Naive thymus-derived CD4-positive, alpha-beta T cell (primary cell): Measurements from ENCODE around the gene SBNO1. TPM values are rescaled to one million over a fixed set of nuclear protein-coding genes. Genes with fewer than 3 reads are reported as not detected.
"Not testable (repeated sequence)": the region's sequence is repeated elsewhere in the genome, so short reads cannot be mapped to it uniquely, and the experiment has no call there.

Experiments used
- ATAC-seq: fragments of 150-1000 bp; cut with Tn5 transposase; 2 replicates; pipeline ENCODE4 v1.10.0; 2021; ENCODE audit warnings: mild to moderate bottlenecking, moderate library complexity
- CTCF ChIA-PET: fragments of 350-600 bp; sonication (Branson Sonifier 250); formaldehyde crosslinking; loops from one replicate; lab custom pipeline; 2021; ENCODE audit warnings: antibody characterized with exemption; lab: Charles Lee
- POLR2A ChIA-PET: fragments of 350-600 bp; sonication (Branson Sonifier 250); formaldehyde crosslinking; loops from one replicate; lab custom pipeline; 2021; ENCODE audit warnings: antibody characterized with exemption, inconsistent platforms; lab: Charles Lee
- DNase-seq, 9 donors: peaks; one replicate each; pipeline versions ENCODE4 v3.0.0 to v3.0.0-alpha.2; 2020 to 2022; ENCODE audit warnings: mixed read lengths in 1 of 9
- H3K27ac ChIP-seq: one replicate; pipeline ENCODE4 v1.7.0; 2013; ENCODE audit warnings: mild to moderate bottlenecking, low read depth, low read length, moderate library complexity
- H3K27me3 ChIP-seq, 2 donors: one replicate each; pipeline ENCODE4 v1.7.0; 2013; ENCODE audit warnings: low read length in 2 of 2, mild to moderate bottlenecking in 2 of 2, moderate library complexity in 2 of 2; ENCODE audit not compliant: control insufficient read depth in 2 of 2, insufficient read depth in 2 of 2
- H3K36me3 ChIP-seq, 3 experiments: 1 replicate in 2 of 3; 2 replicates in 1 of 3; pipeline ENCODE4 v1.7.0; 2013; ENCODE audit warnings: low read length in 3 of 3, mild to moderate bottlenecking in 3 of 3, moderate library complexity in 1 of 3; ENCODE audit not compliant: insufficient read depth in 3 of 3, control insufficient read depth in 2 of 3
- H3K4me1 ChIP-seq, 2 donors: one replicate each; pipeline ENCODE4 v1.7.0; 2013; ENCODE audit warnings: low read length in 2 of 2, mild to moderate bottlenecking in 2 of 2, moderate library complexity in 1 of 2; ENCODE audit not compliant: control insufficient read depth in 2 of 2, insufficient read depth in 2 of 2
- H3K4me3 ChIP-seq: 2 replicates; pipeline ENCODE4 v1.7.0; 2013; ENCODE audit warnings: mild to moderate bottlenecking, low read length
- H3K9me3 ChIP-seq, 3 experiments: 1 replicate in 2 of 3; 2 replicates in 1 of 3; pipeline ENCODE4 v1.7.0; 2013; ENCODE audit warnings: low read length in 3 of 3; ENCODE audit not compliant: control insufficient read depth in 2 of 3
- H3K27ac Mint-ChIP-seq, 9 donors: one replicate each; pipeline ENCODE4 v1.8.0; 2020 to 2022; ENCODE audit warnings: mixed read lengths in 9 of 9, mild to moderate bottlenecking in 8 of 9, moderate library complexity in 5 of 9, inconsistent platforms in 2 of 9
- H3K27me3 Mint-ChIP-seq, 5 donors: one replicate each; pipeline ENCODE4 v1.8.0; 2021 to 2022; ENCODE audit warnings: mixed read lengths in 5 of 5, mild to moderate bottlenecking in 1 of 5
- H3K36me3 Mint-ChIP-seq, 5 donors: one replicate each; pipeline ENCODE4 v1.8.0; 2020 to 2022; ENCODE audit warnings: mixed read lengths in 5 of 5, mild to moderate bottlenecking in 3 of 5, inconsistent platforms in 1 of 5
- H3K4me1 Mint-ChIP-seq, 7 donors: one replicate each; pipeline ENCODE4 v1.8.0; 2020 to 2022; ENCODE audit warnings: mixed read lengths in 7 of 7, mild to moderate bottlenecking in 3 of 7, inconsistent platforms in 1 of 7
- H3K4me3 Mint-ChIP-seq, 10 donors: one replicate each; pipeline ENCODE4 v1.8.0; 2020 to 2022; ENCODE audit warnings: mild to moderate bottlenecking in 10 of 10, mixed read lengths in 10 of 10, moderate library complexity in 6 of 10, inconsistent platforms in 2 of 10
- H3K9me3 Mint-ChIP-seq, 11 donors: one replicate each; pipeline ENCODE4 v1.8.0; 2020 to 2022; ENCODE audit warnings: mixed read lengths in 11 of 11, mild to moderate bottlenecking in 4 of 11, inconsistent platforms in 1 of 11, moderate library complexity in 1 of 11
- intact Hi-C, 2 donors: fragments of 100-400 bp; cut with micrococcal nuclease; formaldehyde crosslinking; loops; one replicate each; pipeline ENCODE4 v1.15.1; 2023
- polyA plus RNA-seq, 2 donors: library from polyadenylated mRNA; unstranded; fragments of 300-500 nt; fragmentation: Illumina TruSeq; gene quantifications; one replicate each; pipeline ENCODE4 v1.2.3, GENCODE V29; 2021
- total RNA-seq, 6 experiments: library from RNA in 5 of 6; stranded (reverse) in 5 of 6; gene quantifications; 1 replicate in 5 of 6; 2 replicates in 1 of 6; pipeline ENCODE4 v1.2.3 and lab custom pipeline; 2021 to 2026

SBNO1 gene
- total and polyA plus RNA-seq, 7 experiments from 2014 or later = 30.1 to 49.9 (median 34.0) TPM

DNA sequence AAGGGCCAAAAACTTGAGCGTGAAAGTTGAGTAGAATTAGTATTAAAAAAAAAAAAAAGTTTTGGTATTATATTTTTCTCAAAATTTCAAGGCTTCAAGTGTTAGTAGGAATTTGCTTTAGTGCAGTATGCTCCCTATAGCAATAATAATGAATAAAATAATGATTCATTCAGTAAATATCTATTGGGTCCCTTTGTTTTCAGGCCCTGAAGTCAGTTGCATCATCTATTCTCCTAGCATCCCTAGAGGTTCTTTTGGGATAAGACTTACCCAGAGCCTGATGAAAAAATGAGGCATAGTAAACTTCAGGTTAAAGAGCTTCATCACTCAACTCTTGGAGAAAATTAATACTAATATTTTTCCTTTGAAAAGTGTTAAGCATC, 20.3 kb upstream of the SBNO1 start:
- DNase-seq (no peak), ATAC-seq (no peak)
- Mint-ChIP-seq H3K4me1 (peaks cover 2 to 31% (median 26%) of the 10 kb centered on the region in 7 donors), H3K36me3 (no peaks in the 10 kb centered on the region), H3K4me3 (peak overlapping the region; percentile 87 to 96 (median 90)), H3K9me3 (no peaks in the 10 kb centered on the region), H3K27me3 (no peaks in the 10 kb centered on the region), H3K27ac (peak overlapping the region in 2 of 9 donors; percentile 76 to 87)
- Histone ChIP-seq H3K4me1 (peaks cover 11 to 12% of the 10 kb centered on the region in 2 donors), H3K4me3 (peak overlapping the region; percentile 77), H3K36me3 (no peaks in the 10 kb centered on the region), H3K27ac (no peak overlapping the region), H3K27me3 (no peaks in the 10 kb centered on the region), H3K9me3 (no peaks in the 10 kb centered on the region)
- POLR2A ChIA-PET = interaction anchor here (0.9 to 2.1 kb wide), 4 partner anchors 20 to 199 kb away, joined by 4 to 20 read pairs (median 8); partner anchors contain the start of genes SBNO1, SNRNP35 and TMED2
- intact Hi-C loops = loop anchor here (1.0 to 5.0 kb wide), 8 partner anchors 20 to 247 kb away; partner anchors contain the start of genes RILPL2 (in 2 of the 2), TMED2 (in 2 of the 2), DDX55 (in 1 of the 2) and EIF2B1 (in 1 of the 2)
- CTCF ChIA-PET = interaction anchor here (1.4 kb wide), 1 partner anchor 20 kb away, joined by 3 read pairs; the partner anchor contains the start of gene SBNO1

DNA sequence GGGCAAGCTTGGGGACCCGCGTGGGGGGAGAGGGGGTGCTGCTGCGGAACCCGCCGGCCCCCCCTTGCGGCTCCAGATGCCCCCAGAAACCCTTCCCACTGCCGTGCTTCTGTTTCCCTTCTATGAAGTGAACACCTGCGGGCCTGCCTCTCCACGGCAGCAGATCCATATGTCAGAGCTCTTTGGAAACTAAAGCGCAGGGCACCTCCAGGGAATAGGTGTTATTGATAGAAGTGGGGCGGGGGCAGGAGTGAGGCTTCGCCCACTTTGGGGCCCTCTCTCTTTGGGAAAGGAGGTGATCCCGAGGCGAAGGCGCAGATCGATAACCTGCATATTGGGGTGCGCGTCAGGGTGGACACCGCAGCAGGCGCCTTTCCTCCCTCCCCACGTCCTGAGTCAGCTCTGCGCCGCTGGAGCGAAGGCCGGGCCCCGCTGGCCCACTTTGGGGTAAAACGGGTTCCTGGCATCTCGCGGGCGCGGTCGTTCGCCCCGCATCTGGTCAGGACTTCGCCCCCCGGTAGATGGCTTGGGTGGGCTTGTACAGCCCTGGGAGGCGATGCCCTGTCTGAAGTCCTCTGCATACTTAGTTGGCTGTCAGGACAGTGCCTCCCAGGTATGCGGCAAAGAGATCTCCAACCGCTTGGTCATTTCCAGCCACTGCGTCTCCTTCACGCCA, 19.8 kb upstream of the SBNO1 start:
- Histone ChIP-seq H3K36me3 (no peaks in the 10 kb centered on the region), H3K9me3 (no peaks in the 10 kb centered on the region), H3K4me1 (peaks cover 9 to 11% of the 10 kb centered on the region in 2 donors), H3K4me3 (peak overlapping the region; percentile 77), H3K27ac (peak overlapping the region; percentile 67), H3K27me3 (no peaks in the 10 kb centered on the region)
- Mint-ChIP-seq H3K4me1 (peaks cover 0 to 29% (median 23%) of the 10 kb centered on the region in 7 donors), H3K9me3 (no peaks in the 10 kb centered on the region), H3K27ac (peak overlapping the region in 7 of 9 donors; percentile 56 to 87 (median 74)), H3K36me3 (no peaks in the 10 kb centered on the region), H3K27me3 (no peaks in the 10 kb centered on the region), H3K4me3 (peak overlapping the region; percentile 87 to 96 (median 90))
- ChIA-PET POLR2A (interaction anchor here (0.8 to 2.1 kb wide), 6 partner anchors 9 to 199 kb away, joined by 3 to 20 read pairs (median 8); partner anchors contain the start of genes MPHOSPH9, MTRFR, SBNO1 and SNRNP35), CTCF (interaction anchor here (1.4 kb wide), 1 partner anchor 19 kb away, joined by 3 read pairs; the partner anchor contains the start of gene SBNO1)
- ATAC-seq = no peak
- intact Hi-C loops = loop anchor here (1.0 to 5.0 kb wide), 4 partner anchors 19 to 218 kb away; partner anchors contain the start of genes TMED2 (in 2 of the 2), DDX55 (in 1 of the 2) and RILPL2 (in 1 of the 2)
- peak in 2 of 9 donors; percentile 9 to 55 for DNase-seq

- Histone ChIP-seq H3K9me3 (no peaks in the 10 kb centered on the region), H3K27ac (no peak overlapping the region), H3K4me1 (peaks cover 2 to 6% of the 10 kb centered on the region in 2 donors), H3K4me3 (no peak overlapping the region), H3K27me3 (no peaks in the 10 kb centered on the region), H3K36me3 (no peaks in the 10 kb centered on the region)
- intact Hi-C loops = loop anchor here (1.0 to 5.0 kb wide), 2 partner anchors 17 to 220 kb away; partner anchors contain the start of gene DDX55 (in 1 of the 2)
- Mint-ChIP-seq H3K27ac (peak overlapping the region in 2 of 9 donors; percentile 26 to 51), H3K4me1 (peaks cover 0 to 21% (median 16%) of the 10 kb centered on the region in 7 donors), H3K4me3 (peak overlapping the region in 8 of 10 donors; percentile 31 to 90 (median 52)), H3K27me3 (no peaks in the 10 kb centered on the region), H3K9me3 (no peaks in the 10 kb centered on the region), H3K36me3 (no peaks in the 10 kb centered on the region)
- ChIA-PET POLR2A (interaction anchor here (1.3 kb wide), 1 partner anchor 150 kb away, joined by 5 read pairs; the partner anchor contains the start of genes MPHOSPH9 and MTRFR), CTCF (interaction anchor here (0.5 to 0.6 kb wide), 2 partner anchors 71 to 130 kb away, joined by 3 to 6 read pairs; no protein-coding TSS in a partner anchor)
- DNase-seq = no peak
- ATAC-seq = no peak
These were observed 18.0 kb upstream of the SBNO1 start for GRCh38 chr12:123382684-123383083.

- Histone ChIP-seq H3K36me3 (no peaks in the 10 kb centered on the region), H3K9me3 (no peaks in the 10 kb centered on the region), H3K27me3 (no peaks in the 10 kb centered on the region), H3K27ac (no peak overlapping the region), H3K4me1 (no peaks in the 10 kb centered on the region), H3K4me3 (no peak overlapping the region)
- intact Hi-C loops = no loop called here
- ChIA-PET POLR2A (no interaction called here), CTCF (interaction anchor here (1.4 kb wide), 1 partner anchor 9 kb away, joined by 3 read pairs; no protein-coding TSS in a partner anchor)
- Mint-ChIP-seq H3K27ac (peak overlapping the region in 1 of 9 donors; percentile 60), H3K36me3 (no peaks in the 10 kb centered on the region), H3K4me1 (peaks cover 0 to 8% (median 5%) of the 10 kb centered on the region in 7 donors), H3K27me3 (no peaks in the 10 kb centered on the region), H3K9me3 (no peaks in the 10 kb centered on the region), H3K4me3 (no peak overlapping the region)
- ATAC-seq (no peak), DNase-seq (no peak)
These were observed 14.7 kb upstream of the SBNO1 start for GRCh38 chr12:123379391-123379790.

DNA sequence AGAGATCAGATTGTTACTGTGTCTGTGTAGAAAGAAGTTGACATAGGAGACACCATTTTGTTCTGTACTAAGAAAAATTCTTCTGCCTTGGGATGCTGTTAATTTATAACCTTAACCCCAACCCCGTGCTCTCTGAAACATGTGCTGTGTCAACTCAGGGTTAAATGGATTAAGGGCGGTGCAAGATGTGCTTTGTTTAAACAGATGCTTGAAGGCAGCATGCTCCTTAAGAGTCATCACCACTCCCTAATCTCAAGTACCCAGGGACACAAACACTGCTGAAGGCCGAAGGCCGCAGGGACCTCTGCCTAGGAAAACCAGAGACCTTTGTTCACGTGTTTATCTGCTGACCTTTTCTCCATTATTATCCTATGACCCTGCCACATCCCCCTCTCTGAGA, 7.8 kb upstream of the SBNO1 start:
- intact Hi-C loops, H3K27me3 Mint-ChIP-seq, CTCF ChIA-PET, H3K9me3 ChIP-seq, DNase-seq, H3K27ac ChIP-seq, POLR2A ChIA-PET, H3K27ac Mint-ChIP-seq, ATAC-seq, H3K36me3 Mint-ChIP-seq, H3K4me1 ChIP-seq, H3K4me3 ChIP-seq, H3K4me1 Mint-ChIP-seq, H3K4me3 Mint-ChIP-seq, H3K36me3 ChIP-seq, H3K27me3 ChIP-seq, H3K9me3 Mint-ChIP-seq: not testable (repeated sequence)

GRCh38 chr12:123371667-123372368, 7.2 kb upstream of the SBNO1 start:
- H3K27ac ChIP-seq, H3K4me1 ChIP-seq, H3K4me1 Mint-ChIP-seq, H3K36me3 ChIP-seq, H3K4me3 Mint-ChIP-seq, H3K27me3 ChIP-seq, H3K9me3 ChIP-seq, H3K27ac Mint-ChIP-seq, H3K4me3 ChIP-seq, CTCF ChIA-PET, H3K27me3 Mint-ChIP-seq, intact Hi-C loops, ATAC-seq, H3K36me3 Mint-ChIP-seq, DNase-seq, H3K9me3 Mint-ChIP-seq: not testable (repeated sequence)
- POLR2A ChIA-PET = interaction anchor here (0.6 to 1.2 kb wide), 2 partner anchors 10 to 11 kb away, joined by 3 to 4 read pairs; no protein-coding TSS in a partner anchor
